ENCODE measurements around the gene HTR1B.

HTR1B gene

DNA sequence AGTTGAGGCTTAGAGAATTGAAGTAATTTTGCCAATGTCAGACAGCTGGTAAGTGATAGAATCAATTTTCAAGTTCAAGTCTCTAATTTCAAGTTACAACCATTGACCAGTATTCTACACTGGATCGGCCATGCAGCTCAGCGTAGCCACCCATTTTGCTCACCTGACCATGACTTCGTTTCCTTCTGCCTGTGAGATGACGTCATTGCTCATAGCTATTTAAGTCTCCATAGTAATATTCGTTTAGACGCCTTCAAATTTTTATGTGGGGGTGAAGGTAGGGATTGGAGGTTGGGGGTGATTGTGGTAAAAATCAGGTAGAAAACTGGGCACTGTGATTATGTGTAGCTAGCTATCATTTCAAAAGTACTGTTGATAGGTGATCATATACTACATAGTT is 5.6 kb upstream of the HTR1B start:
- Histone ChIP-seq H3K27ac (ENCODE audit: low read depth, low read length) (no peak overlapping the region), H2AFZ (ENCODE audit: low read length, unreplicated experiment) (no peak overlapping the region), H3K36me3 (ENCODE audit: insufficient read depth, low read length) (no peaks in the 10 kb centered on the region), H3K79me2 (ENCODE audit: control insufficient read depth, insufficient read depth, low read length, unreplicated experiment) (no peaks in the 10 kb centered on the region), H3K27me3 (ENCODE audit: insufficient read depth, low read length) (peaks cover 17% of the 10 kb centered on the region), H3K4me1 (ENCODE audit: control insufficient read depth, insufficient read depth, low read length, unreplicated experiment) (no peaks in the 10 kb centered on the region), H3K4me3 (ENCODE audit: low read depth, low read length) (no peak overlapping the region)

DNA sequence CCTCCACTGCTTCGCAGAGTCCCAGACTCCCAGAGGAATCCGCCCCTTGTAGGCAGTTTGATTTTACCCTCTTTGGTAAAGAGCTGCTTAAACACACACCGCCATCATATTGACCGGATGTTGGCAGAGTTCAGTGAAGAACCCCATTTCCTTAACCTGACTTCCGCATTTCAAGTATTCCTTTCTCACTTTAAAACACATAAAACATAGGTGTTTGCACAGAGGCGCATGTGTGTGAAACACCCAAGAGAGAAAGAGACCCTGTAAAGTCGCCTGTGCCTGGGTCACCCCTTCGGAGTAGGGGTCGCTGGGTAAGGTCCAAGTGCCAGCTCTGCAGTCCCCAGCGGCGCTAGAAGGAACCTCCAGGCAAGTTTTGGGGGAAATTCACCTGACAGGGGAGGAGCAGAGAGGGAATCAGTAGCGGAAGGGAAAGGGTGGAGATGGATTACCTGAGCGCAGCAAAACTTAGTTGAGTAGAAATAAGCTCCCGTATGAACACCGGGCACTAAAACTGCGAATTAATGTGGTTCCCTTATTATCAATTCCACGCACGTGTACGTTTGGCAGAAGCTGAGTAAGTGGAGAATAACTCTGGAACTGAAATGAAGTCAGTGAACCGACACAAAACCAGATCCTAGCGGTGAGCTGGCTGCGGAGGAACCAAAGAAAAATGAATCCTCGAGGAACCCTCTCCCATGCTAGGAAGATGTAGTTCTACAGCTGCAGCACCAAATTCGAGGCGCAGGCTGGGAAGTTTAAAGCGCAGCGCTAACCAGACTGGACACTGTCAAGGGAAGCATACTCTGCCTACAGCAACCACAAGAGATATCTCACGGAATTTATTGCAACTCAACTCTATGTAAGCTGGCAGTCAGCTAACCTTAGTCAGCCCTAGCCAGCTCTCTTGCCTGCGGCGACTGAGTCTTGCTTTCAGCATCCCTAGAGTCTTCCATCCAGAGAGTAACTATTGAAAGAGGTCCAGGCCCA is 3.5 kb upstream of the HTR1B start:
- Histone ChIP-seq H3K27ac (ENCODE audit: low read depth, low read length) (no peak overlapping the region), H3K4me3 (ENCODE audit: low read depth, low read length) (peak overlapping the region; percentile 69), H3K4me1 (ENCODE audit: control insufficient read depth, insufficient read depth, low read length, unreplicated experiment) (no peaks in the 10 kb centered on the region), H3K36me3 (ENCODE audit: insufficient read depth, low read length) (no peaks in the 10 kb centered on the region), H3K27me3 (ENCODE audit: insufficient read depth, low read length) (peaks cover 38% of the 10 kb centered on the region), H2AFZ (ENCODE audit: low read length, unreplicated experiment) (peak overlapping the region; percentile 39), H3K79me2 (ENCODE audit: control insufficient read depth, insufficient read depth, low read length, unreplicated experiment) (no peaks in the 10 kb centered on the region)

DNA sequence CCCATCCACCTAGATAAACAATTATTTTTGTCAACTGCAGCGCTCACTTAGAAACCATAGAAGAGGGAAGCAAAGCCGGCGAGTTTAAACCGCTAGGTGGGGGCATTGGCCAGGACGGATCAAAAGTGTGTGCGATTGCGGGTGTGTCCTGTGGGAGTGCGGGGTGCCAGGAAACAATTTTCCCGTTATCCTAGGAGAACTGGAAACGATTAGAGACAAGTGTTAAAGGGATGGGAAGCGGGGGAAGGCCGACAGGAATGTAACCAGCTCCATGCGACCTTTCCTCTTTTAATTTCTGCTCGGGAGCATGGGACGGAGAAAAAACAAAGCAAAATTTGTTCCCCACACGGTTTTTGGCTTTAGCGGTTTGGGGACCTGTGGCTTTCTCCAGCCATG is 2.8 kb upstream of the HTR1B start:
- no peak overlapping the region for H3K27ac ChIP-seq (ENCODE audit: low read depth, low read length)
- peaks cover 38% of the 10 kb centered on the region for H3K27me3 ChIP-seq (ENCODE audit: insufficient read depth, low read length)
- H3K4me3 ChIP-seq (ENCODE audit: low read depth, low read length): peak overlapping the region; percentile 69
- no peaks in the 10 kb centered on the region for H3K4me1 ChIP-seq (ENCODE audit: control insufficient read depth, insufficient read depth, low read length, unreplicated experiment)
- no peaks in the 10 kb centered on the region for H3K36me3 ChIP-seq (ENCODE audit: insufficient read depth, low read length)
- peak overlapping the region; percentile 39 for H2AFZ ChIP-seq (ENCODE audit: low read length, unreplicated experiment)
- no peaks in the 10 kb centered on the region for H3K79me2 ChIP-seq (ENCODE audit: control insufficient read depth, insufficient read depth, low read length, unreplicated experiment)

DNA sequence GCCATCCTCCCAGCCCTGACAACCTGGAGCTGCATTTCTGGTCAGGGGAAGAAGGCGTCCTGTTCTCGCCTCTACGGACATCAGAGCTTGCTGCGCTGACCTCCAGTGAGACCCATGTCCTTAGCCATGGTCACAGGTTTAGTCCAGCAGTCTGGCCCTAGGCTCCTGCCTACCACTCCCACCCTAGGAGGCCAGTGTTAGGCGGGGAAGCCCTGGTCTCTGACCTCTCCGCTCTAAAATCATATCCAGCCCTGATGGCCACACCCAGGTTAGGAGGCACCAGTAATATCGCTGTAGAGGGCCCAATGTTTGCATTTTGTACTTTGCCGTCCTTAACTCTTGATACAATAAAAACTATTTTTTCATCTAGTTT is 1.2 kb upstream of the HTR1B start:
- no peak overlapping the region for H3K27ac ChIP-seq (ENCODE audit: low read depth, low read length)
- no peaks in the 10 kb centered on the region for H3K79me2 ChIP-seq (ENCODE audit: control insufficient read depth, insufficient read depth, low read length, unreplicated experiment)
- no peaks in the 10 kb centered on the region for H3K36me3 ChIP-seq (ENCODE audit: insufficient read depth, low read length)
- H3K27me3 ChIP-seq (ENCODE audit: insufficient read depth, low read length): peaks cover 38% of the 10 kb centered on the region
- peak overlapping the region; percentile 75 for H3K4me3 ChIP-seq (ENCODE audit: low read depth, low read length)
- no peaks in the 10 kb centered on the region for H3K4me1 ChIP-seq (ENCODE audit: control insufficient read depth, insufficient read depth, low read length, unreplicated experiment)
- peak overlapping the region; percentile 68 for H2AFZ ChIP-seq (ENCODE audit: low read length, unreplicated experiment)

DNA sequence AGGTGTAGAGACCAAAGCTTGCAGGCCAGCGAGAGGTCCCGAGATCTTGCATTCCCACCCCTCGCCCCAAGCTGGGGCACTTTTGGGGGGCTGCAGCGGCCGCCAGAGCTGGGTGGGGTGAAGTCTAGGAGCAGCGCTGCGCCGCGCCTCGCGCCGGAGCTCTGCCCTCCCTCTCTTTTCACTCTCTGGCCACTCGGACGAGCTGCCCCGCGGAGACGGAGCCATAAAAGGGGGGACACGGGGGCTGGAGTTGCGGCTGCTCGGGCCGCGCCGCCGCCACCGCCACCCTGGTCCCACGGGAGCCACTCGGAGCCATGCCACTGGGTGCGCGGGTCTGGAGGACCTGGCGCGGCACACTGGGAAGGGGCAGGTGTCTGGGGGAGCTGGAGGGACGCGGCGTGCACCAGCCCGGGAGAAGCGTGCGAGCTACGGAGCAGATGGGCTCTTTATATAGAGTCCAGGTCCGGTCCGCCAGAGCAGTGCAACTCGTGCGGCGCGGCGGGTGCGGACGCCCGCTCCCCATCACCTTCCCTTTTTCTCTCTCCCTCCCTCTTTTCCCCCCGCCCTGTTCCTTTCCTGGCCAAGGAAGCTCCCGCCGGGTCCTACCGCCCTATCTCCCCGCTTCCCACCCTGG is 687 bp upstream of the HTR1B start:
- peaks cover 38% of the 10 kb centered on the region for H3K27me3 ChIP-seq (ENCODE audit: insufficient read depth, low read length)
- no peaks in the 10 kb centered on the region for H3K36me3 ChIP-seq (ENCODE audit: insufficient read depth, low read length)
- peak overlapping the region; percentile 68 for H2AFZ ChIP-seq (ENCODE audit: low read length, unreplicated experiment)
- H3K4me1 ChIP-seq (ENCODE audit: control insufficient read depth, insufficient read depth, low read length, unreplicated experiment): no peaks in the 10 kb centered on the region
- no peak overlapping the region for H3K27ac ChIP-seq (ENCODE audit: low read depth, low read length)
- H3K4me3 ChIP-seq (ENCODE audit: low read depth, low read length): peak overlapping the region; percentile 75
- no peaks in the 10 kb centered on the region for H3K79me2 ChIP-seq (ENCODE audit: control insufficient read depth, insufficient read depth, low read length, unreplicated experiment)

DNA sequence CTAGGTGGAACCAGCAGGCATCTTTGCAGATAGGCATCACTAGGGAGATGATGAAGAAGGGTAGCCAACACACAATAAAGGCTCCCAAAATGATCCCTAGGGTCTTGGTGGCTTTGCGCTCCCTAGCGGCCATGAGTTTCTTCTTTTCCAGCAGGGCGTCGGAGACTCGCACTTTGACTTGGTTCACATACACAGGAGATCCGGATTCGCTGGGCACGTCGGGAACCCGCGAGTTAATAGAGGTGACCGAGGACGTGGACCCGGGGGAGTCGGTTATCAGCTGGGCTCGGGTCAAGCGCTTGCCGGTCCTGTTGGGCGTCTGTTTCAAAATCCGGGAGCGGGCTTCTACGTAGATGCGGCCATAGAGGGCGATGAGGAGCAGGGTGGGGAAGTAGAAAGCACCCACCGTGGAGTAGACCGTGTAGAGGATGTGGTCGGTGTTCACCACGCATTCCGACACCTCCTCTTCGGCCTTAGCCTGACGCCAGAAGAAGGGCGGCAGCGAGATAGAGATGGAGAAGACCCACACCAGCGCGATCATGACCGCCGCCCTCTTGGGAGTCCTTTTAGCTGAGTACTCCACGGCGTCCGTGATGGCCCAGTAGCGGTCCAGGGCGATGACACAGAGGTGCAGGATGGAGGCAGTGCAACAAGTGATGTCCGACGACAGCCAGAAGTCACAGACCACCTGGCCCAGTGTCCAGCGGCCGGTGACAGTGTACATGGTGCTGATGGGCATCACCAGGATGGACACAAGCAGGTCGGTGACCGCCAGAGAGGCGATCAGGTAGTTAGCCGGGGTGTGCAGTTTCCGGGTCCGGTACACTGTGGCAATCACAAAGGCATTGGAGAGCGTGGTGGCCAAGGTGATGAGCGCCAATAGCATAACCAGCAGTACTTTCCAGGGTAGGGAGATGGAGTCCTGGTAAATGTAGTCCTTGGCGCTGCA is 658 bp downstream of the HTR1B start:
- H3K4me3 ChIP-seq (ENCODE audit: low read depth, low read length): peak overlapping the region; percentile 75
- peak overlapping the region; percentile 64 for H2AFZ ChIP-seq (ENCODE audit: low read length, unreplicated experiment)

DNA sequence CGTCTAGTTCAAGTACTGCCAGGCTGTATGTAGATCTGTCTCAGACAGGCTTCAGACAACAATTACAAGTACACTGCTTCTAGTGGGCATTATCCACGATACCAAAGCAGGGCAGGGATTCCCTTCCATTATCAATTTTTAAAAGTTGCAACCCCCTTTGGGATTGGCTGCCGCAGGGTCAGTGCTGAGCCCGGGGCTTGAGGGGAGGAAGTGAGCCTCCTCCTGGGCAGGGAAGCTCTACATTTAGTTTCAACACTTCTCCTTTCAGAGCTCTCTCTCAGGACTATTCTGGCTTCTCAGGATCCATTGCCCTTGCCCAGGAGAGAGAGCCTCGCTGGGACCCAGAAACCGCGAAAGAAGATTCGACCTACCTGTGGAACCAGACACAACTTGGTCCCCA is 1.5 kb downstream of the HTR1B start:
- Histone ChIP-seq H3K4me1 (ENCODE audit: control insufficient read depth, insufficient read depth, low read length, unreplicated experiment) (peaks cover 8% of the 10 kb centered on the region), H3K79me2 (ENCODE audit: control insufficient read depth, insufficient read depth, low read length, unreplicated experiment) (no peaks in the 10 kb centered on the region), H2AFZ (ENCODE audit: low read length, unreplicated experiment) (no peak overlapping the region), H3K36me3 (ENCODE audit: insufficient read depth, low read length) (no peaks in the 10 kb centered on the region), H3K27me3 (ENCODE audit: insufficient read depth, low read length) (peaks cover 38% of the 10 kb centered on the region), H3K4me3 (ENCODE audit: low read depth, low read length) (peak overlapping the region; percentile 75; the same call in 1 of the 2 replicates), H3K27ac (ENCODE audit: low read depth, low read length) (no peak overlapping the region)

More for the DNA sequence above, 658 bp downstream of the HTR1B start:
- H3K4me1 ChIP-seq (ENCODE audit: control insufficient read depth, insufficient read depth, low read length, unreplicated experiment): no peaks in the 10 kb centered on the region
- no peak overlapping the region for H3K27ac ChIP-seq (ENCODE audit: low read depth, low read length)
- peaks cover 38% of the 10 kb centered on the region for H3K27me3 ChIP-seq (ENCODE audit: insufficient read depth, low read length)
- no peaks in the 10 kb centered on the region for H3K79me2 ChIP-seq (ENCODE audit: control insufficient read depth, insufficient read depth, low read length, unreplicated experiment)
- H3K36me3 ChIP-seq (ENCODE audit: insufficient read depth, low read length): no peaks in the 10 kb centered on the region

DNA sequence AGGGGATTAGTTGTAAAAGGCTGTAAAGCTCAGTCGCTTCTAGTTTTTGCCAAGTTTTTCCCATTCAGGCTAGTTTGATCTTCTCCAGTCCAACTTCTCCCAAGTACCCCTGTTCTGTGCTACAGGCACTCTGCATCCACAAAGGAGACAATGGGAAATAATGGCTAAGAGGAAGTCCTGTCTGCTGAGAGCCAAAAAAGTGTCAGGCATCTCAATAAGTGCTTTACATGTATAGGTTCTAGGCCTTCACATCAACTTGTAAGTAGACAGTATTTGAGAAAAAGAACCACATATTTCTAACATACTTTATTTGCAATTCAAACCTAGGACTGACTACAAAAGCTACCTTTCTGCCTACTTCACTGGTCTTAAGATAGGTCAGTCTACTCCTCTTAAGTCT is 4.9 kb downstream of the HTR1B start:
- Histone ChIP-seq H3K27me3 (ENCODE audit: insufficient read depth, low read length) (peaks cover 16% of the 10 kb centered on the region), H3K79me2 (ENCODE audit: control insufficient read depth, insufficient read depth, low read length, unreplicated experiment) (no peaks in the 10 kb centered on the region), H3K4me1 (ENCODE audit: control insufficient read depth, insufficient read depth, low read length, unreplicated experiment) (peaks cover 27% of the 10 kb centered on the region), H2AFZ (ENCODE audit: low read length, unreplicated experiment) (no peak overlapping the region), H3K36me3 (ENCODE audit: insufficient read depth, low read length) (no peaks in the 10 kb centered on the region), H3K4me3 (ENCODE audit: low read depth, low read length) (no peak overlapping the region), H3K27ac (ENCODE audit: low read depth, low read length) (no peak overlapping the region)

DNA sequence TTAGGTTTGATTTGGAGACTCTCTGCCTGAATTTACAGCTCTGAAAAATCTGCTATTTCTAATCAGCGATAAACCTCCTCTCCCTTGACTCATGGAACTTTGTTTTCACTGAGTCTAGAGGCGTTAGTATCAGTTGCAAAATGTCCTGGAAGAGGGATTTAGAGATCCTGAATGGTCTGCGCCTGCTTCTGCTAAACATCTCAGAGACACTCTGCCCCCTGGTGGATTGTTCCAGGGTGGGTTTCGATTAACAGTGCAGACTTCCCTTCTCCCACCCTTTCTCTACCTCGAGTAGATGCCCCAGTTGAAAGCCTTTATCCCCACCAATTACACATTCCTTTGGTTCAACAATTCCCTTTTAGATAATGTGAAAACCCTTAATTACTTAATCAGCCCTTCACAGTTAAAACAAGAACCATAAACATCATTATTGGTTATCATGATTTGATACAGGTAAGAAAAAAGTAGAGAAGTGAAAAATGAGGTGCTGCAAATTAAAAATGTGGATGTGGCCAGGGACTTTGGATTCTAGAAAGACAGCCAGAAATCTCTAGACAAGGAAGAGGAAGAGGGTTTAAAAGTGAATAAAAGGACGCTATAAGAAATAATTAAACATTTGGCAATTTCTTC is 5.5 kb downstream of the HTR1B start:
- peak overlapping the region; percentile 16 for H2AFZ ChIP-seq (ENCODE audit: low read length, unreplicated experiment)
- H3K4me3 ChIP-seq (ENCODE audit: low read depth, low read length): no peak overlapping the region
- H3K36me3 ChIP-seq (ENCODE audit: insufficient read depth, low read length): no peaks in the 10 kb centered on the region
- H3K79me2 ChIP-seq (ENCODE audit: control insufficient read depth, insufficient read depth, low read length, unreplicated experiment): no peaks in the 10 kb centered on the region
- H3K27ac ChIP-seq (ENCODE audit: low read depth, low read length): peak overlapping the region; percentile 95
- peaks cover 27% of the 10 kb centered on the region for H3K4me1 ChIP-seq (ENCODE audit: control insufficient read depth, insufficient read depth, low read length, unreplicated experiment)
- H3K27me3 ChIP-seq (ENCODE audit: insufficient read depth, low read length): peaks cover 10% of the 10 kb centered on the region

Measured in ACC112 (cell line).